H1 (cell line): ENCODE measurements around the gene TMIGD3. TPM values are rescaled to one million over a fixed set of nuclear protein-coding genes. Genes with fewer than 3 reads are reported as not detected.

Experiments
- CEBPB ChIP-seq: IDR thresholded peaks from 2 replicates; pipeline ENCODE4 v1.6.1; 2012; ENCODE audit warnings: low read depth, low read length
- CHD1 ChIP-seq: IDR thresholded peaks from 2 replicates; pipeline ENCODE4 v1.6.1; 2012; ENCODE audit warnings: low read depth, low read length, improper control_type of control experiment
- EP300 ChIP-seq, 2 experiments: IDR thresholded peaks; 1 replicate in 1 of 2; 2 replicates in 1 of 2; pipeline ENCODE4 v1.6.1; 2011 to 2012; ENCODE audit warnings: low read depth in 2 of 2, low read length in 2 of 2, mild to moderate bottlenecking in 2 of 2, borderline replicate concordance in 1 of 2, inconsistent platforms in 1 of 2, moderate library complexity in 1 of 2
- EZH2 ChIP-seq: fragments of 200-600 bp; sonication (generic); IDR thresholded peaks from 2 replicates; pipeline ENCODE4 v1.7.1; 2012; ENCODE audit warnings: low read depth, mild to moderate bottlenecking, moderate library complexity, low read length, inconsistent platforms; ENCODE audit not compliant: severe bottlenecking
- GTF2F1 ChIP-seq: IDR thresholded peaks from 2 replicates; pipeline ENCODE4 v1.6.1; 2012; ENCODE audit warnings: low read depth, low read length, improper control_type of control experiment, borderline replicate concordance
- KDM4A ChIP-seq: IDR thresholded peaks from one replicate; pipeline ENCODE4 v1.7.1; 2012; ENCODE audit warnings: low read depth, mild to moderate bottlenecking, moderate library complexity, low read length, inconsistent platforms; ENCODE audit not compliant: severe bottlenecking
- KDM5A ChIP-seq: fragments of 200-600 bp; IDR thresholded peaks from 2 replicates; pipeline ENCODE4 v1.7.1; 2012; ENCODE audit warnings: mild to moderate bottlenecking, low read length, inconsistent platforms, mixed read lengths
- POU5F1 ChIP-seq: IDR thresholded peaks from 2 replicates; pipeline ENCODE4 v1.6.1; 2011; ENCODE audit warnings: low read depth, mild to moderate bottlenecking, low read length, moderate library complexity
- RBBP5 ChIP-seq: IDR thresholded peaks from 2 replicates; pipeline ENCODE4 v1.7.1; 2012; ENCODE audit warnings: low read depth, mild to moderate bottlenecking, inconsistent platforms, low read length, moderate library complexity, borderline replicate concordance
- RFX5 ChIP-seq: IDR thresholded peaks from 2 replicates; pipeline ENCODE4 v1.6.1; 2011; ENCODE audit warnings: low read depth, low read length, improper control_type of control experiment, borderline replicate concordance
- RXRA ChIP-seq: IDR thresholded peaks from 2 replicates; pipeline ENCODE4 v1.6.1; 2011; ENCODE audit warnings: low read depth, mild to moderate bottlenecking, low read length, moderate library complexity; ENCODE audit not compliant: insufficient read depth
- SAP30 ChIP-seq: fragments of 300-600 bp; sonication (generic); IDR thresholded peaks from 2 replicates; pipeline ENCODE4 v1.7.1; 2012; ENCODE audit warnings: low read length, moderate library complexity, mild to moderate bottlenecking, inconsistent platforms; ENCODE audit not compliant: insufficient read depth, insufficient replicate concordance
- SP4 ChIP-seq: IDR thresholded peaks from 2 replicates; pipeline ENCODE4 v1.6.1; 2012; ENCODE audit warnings: low read length, inconsistent platforms
- SRF ChIP-seq: IDR thresholded peaks from 2 replicates; pipeline ENCODE4 v1.6.1; 2011; ENCODE audit warnings: mild to moderate bottlenecking, low read depth, low read length, moderate library complexity
- TAF1 ChIP-seq: IDR thresholded peaks from 2 replicates; pipeline ENCODE4 v1.6.1; 2011; ENCODE audit warnings: mild to moderate bottlenecking, low read depth, low read length
- polyA plus RNA-seq, 7 experiments: library from polyadenylated mRNA; depleted of rRNA in 3 of 7; stranded (reverse) in 5 of 7; unstranded in 2 of 7; fragments of >200 nt in 5 of 7; fragments of 200-250 nt in 2 of 7; gene quantifications; 1 replicate in 5 of 7; 2 replicates in 1 of 7; 4 replicates in 1 of 7; pipeline versions ENCODE4 v1.2.1 to v1.2.3, GENCODE V29; 2011 to 2013; ENCODE audit warnings: missing spikeins in 2 of 7, mixed read lengths in 2 of 7
- total RNA-seq: library from RNA; stranded (reverse); fragmentation: NEBNext Ultra II Directional; extraction: Animal tissue kit (Norgen Biotek cat#: 25700); gene quantifications from 2 replicates; pipeline ENCODE4 v1.2.1, GENCODE V29; 2021
- TF ChIP-seq, protein P1 (sequence below): IDR thresholded peaks from 2 replicates; pipeline ENCODE4 v1.6.1; 2012; ENCODE audit warnings: low read length, inconsistent platforms
- TF ChIP-seq, protein P2 (sequence below): IDR thresholded peaks from 2 replicates; pipeline ENCODE4 v1.6.1; 2012; ENCODE audit warnings: inconsistent platforms
- TF ChIP-seq, protein P3 (sequence below): IDR thresholded peaks from 2 replicates; pipeline ENCODE4 v1.6.1; 2011; ENCODE audit warnings: low read depth, mild to moderate bottlenecking, low read length; ENCODE audit not compliant: insufficient read depth

The TMIGD3 gene
- total and polyA plus RNA-seq, 2 of the 8 experiments (the other 6 are each of a cell fraction or from before 2014, with no cell fraction given), result not detected

DNA sequence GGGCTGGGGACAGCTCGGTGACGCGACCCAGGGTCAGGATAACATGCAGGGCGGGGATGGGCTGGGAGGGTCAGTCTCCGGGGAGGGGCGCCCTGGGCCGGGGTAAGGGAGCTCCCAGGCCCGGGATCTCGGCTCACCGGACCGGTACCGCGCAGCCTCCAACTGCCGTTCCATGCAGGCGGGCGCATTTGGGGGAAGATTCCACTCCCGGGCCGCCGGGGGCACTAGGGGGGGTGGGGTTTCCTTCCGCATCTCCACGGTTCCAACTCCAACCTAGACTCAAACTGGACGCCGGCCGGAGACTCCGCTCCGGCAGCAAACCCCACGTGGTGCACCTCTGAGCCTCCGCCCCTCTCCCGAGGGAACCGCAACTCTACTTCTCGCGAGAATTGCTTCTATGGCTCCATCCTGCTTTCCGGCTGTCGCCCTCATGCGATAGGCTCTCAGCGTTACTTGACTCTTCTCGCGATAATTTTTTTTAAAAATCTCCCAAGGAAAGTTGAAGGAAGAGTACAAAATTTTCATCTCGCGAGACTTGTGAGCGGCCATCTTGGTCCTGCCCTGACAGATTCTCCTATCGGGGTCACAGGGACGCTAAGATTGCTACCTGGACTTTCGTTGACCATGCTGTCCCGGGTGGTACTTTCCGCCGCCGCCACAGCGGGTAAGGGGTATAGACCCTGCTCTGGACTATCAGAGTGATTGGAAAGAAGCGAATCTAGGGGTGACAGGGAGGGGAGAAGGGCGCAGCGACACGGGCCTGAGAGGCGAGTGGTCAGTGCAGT, 54.3 kb downstream of the TMIGD3 start, which contains the start of the genes ATP5PB and WDR77 (continued):
- TF ChIP-seq RBBP5 (0 out of 2 replicates have a peak, but pooled peaks have one; percentile 30), KDM4A (peak; percentile 45), EP300 (IDR thresholded peaks at IDR 0.05; ENCODE audit: borderline replicate concordance in 1 of 2, low read depth in 2 of 2, low read length in 2 of 2) (no peak), SAP30 (peak; percentile 98), TAF1 (peak; percentile 81), KDM5A (peak; percentile 66; the same call in 1 of the 2 replicates), EZH2 (no peak), SP4 (no peak), CHD1 (no peak), GTF2F1 (no peak), SRF (no peak), RXRA (no peak), CEBPB (no peak), RFX5 (no peak), POU5F1 (no peak)
- TF ChIP-seq, protein P1, sequence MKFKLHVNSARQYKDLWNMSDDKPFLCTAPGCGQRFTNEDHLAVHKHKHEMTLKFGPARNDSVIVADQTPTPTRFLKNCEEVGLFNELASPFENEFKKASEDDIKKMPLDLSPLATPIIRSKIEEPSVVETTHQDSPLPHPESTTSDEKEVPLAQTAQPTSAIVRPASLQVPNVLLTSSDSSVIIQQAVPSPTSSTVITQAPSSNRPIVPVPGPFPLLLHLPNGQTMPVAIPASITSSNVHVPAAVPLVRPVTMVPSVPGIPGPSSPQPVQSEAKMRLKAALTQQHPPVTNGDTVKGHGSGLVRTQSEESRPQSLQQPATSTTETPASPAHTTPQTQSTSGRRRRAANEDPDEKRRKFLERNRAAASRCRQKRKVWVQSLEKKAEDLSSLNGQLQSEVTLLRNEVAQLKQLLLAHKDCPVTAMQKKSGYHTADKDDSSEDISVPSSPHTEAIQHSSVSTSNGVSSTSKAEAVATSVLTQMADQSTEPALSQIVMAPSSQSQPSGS, result no peak; the same call in 1 of the 2 replicates
- TF ChIP-seq, protein P2, sequence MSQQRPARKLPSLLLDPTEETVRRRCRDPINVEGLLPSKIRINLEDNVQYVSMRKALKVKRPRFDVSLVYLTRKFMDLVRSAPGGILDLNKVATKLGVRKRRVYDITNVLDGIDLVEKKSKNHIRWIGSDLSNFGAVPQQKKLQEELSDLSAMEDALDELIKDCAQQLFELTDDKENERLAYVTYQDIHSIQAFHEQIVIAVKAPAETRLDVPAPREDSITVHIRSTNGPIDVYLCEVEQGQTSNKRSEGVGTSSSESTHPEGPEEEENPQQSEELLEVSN, result no peak
- TF ChIP-seq, protein P3, sequence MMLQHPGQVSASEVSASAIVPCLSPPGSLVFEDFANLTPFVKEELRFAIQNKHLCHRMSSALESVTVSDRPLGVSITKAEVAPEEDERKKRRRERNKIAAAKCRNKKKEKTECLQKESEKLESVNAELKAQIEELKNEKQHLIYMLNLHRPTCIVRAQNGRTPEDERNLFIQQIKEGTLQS, result 0 out of 2 replicates have a peak, but pooled peaks have one; percentile 46
